GM18499 (cell line): ENCODE results near the gene EGR1.

Source experiments
- ATAC-seq: cut with Tn5 transposase; IDR thresholded peaks from one replicate; pipeline ENCODE4 v1.9.1; 2021; ENCODE audit warnings: moderate number of reproducible peaks; ENCODE audit not compliant: insufficient read depth, unreplicated experiment

EGR1 gene

DNA sequence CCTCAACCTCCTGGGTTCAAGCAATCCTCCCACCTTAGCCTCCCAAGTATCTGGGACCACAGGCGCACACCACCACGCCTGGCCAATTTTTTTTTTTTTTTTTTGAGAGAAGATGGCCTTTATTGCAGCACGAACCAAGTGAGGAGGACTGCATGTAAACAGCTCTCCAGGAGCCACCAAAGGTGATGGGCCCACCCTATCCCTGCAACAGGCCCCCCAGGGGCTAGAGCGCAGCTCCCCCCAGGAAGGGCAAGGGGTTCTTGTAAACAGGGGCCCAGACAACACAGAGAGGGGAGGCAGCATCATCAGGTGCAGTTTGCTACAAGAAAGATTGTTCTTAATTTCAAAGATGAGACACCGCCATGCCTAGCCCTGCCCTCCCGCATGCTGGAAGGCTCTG, 12.6 kb upstream of the EGR1 start:
- no peak for ATAC-seq

DNA sequence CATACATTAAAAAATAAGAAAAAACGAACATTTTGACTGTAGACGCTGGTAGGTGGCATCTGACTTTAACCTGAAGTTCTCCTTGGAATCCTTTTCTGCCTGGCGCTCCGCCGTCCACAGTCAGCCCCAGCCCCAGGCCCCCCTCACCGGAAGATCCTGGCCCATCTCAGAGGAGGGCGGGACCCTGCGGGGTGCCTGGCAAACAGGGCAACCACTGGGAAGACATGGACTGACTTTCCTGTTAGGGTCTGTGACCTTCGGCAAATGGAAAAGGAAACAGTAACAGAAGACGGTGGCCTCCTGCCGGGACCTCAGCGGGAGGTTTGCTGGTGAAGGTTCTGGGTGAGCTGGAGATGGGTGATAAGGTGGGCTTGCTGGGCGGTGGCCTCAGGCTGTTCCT, 11.7 kb upstream of the EGR1 start:
- ATAC-seq = no peak

DNA sequence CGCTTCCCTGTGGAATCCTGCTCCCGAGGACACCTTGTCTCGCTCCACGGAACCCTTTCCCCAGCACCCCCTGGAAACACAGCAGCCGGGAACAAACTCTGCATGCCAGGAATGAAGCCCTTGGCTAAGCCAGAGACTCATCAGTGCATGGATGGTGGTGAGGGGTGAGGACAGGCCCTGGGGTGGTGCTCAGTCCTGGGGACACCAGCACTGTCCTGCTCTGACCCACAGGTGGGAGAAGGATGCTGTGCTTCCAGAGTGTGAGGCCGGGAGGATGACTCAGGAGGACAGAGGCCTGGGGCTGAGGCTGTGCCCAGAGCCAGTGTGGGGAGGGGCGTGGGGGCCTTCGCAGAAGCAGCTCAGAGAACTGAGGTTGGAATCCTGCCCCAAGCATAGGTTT, 11.2 kb upstream of the EGR1 start:
- ATAC-seq = no peak

DNA sequence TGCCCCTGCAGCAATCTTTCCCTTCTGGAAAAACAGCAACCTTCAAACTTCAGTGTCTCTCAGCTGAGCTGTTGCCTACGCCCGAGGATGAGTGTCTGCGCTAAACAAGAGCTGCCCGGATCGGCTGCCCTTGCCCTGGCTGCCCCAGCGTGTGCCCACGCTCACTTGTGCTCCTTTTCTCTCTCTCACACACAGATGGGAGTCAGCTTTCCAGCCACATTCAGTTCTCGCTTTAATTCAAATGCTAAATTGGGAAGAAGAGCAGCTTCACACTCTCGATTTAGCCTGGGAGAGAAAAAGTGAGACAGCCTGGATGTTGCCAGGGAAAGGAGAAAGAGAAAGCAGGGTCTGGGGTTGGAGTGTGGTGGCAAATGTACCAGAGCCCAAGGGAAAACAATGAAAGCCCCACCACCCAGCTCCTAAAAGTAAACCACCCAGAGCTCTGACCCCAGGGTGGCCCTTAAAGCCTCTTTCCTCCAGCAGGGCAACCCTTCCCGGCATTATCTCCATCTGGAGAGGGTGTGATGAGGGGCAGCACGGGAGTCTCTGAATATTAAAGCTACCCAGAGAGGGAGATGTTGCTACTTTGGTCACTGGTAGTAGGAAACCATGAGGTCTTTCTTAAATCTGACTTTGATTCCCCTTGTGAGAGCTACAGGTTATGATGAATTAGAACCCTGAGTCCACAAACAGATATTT, 9.9 kb upstream of the EGR1 start:
- ATAC-seq = no peak

DNA sequence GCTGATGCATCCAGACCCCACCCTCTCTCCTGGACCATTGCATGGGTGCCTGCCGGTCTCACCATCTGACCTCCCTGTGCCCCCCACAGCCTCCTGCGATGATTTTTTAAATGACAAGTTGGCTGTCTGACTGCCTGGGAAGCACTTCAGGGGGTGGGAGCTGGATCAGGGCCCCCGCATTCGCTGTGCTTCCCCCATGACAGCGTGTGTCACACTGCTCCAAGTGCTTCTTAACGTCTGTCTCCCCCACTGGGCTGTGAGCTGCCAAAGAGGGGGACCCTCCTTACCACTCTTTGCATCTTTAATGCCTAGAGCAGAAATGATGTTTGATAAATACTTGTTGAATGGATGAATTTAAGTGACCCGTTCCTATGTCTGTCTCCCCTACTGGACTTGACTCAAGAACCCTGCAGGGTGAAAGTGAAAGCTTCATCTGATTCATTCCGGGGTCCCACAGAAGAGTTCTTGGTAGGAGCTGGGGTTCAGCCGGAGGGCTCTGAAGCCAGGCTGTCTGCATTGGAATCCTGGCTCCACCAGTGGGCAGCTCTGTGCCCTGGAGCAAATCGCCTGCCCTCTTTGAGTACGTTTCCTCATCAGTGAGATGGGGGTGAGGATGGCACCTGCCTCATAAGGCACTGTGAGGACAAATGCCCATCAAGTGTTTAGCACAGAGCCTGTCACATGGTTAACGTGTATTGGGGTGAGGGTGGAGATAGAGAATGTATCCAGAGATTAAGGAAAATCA, 7.6 kb upstream of the EGR1 start:
- no peak for ATAC-seq

DNA sequence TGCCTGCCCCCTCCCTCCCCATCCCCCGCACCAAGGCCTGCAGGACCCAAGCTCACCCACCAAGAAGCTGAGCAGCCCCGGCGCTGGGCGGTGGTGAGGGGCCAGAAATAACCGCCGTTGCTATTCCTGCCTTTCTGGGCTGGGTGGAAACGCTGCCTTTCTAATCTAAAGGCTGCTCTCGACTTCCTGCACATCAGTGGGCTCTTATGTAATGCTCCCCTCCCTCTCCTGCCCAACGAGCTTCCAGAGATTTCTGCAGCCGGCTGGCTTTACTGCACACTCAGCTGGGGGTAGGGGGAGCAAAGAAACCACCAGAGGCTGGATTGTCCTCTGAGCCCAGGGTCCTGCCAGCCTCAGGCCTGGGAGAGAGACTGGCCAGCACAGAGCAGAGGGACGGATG, 6.9 kb upstream of the EGR1 start:
- ATAC-seq = no peak

DNA sequence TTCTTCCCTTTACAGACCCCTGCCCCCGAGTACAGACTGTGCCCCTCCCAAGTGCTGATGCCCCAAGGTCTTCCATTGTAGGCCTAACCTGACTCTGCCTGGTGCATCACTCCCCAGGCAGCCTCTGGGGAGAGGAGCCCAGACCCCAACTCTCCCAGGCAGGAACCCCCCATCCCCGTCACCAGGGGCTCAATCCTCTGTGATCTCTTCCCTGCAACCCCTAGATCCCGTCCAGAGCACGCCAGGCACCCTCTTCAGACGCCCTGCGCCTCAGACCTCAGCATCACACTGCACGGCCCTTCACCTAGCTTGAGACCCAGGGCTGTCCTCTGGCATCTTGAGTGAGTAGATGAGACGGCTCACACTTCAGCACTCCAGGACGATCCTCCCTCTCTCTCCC, 6.4 kb upstream of the EGR1 start:
- no peak for ATAC-seq

DNA sequence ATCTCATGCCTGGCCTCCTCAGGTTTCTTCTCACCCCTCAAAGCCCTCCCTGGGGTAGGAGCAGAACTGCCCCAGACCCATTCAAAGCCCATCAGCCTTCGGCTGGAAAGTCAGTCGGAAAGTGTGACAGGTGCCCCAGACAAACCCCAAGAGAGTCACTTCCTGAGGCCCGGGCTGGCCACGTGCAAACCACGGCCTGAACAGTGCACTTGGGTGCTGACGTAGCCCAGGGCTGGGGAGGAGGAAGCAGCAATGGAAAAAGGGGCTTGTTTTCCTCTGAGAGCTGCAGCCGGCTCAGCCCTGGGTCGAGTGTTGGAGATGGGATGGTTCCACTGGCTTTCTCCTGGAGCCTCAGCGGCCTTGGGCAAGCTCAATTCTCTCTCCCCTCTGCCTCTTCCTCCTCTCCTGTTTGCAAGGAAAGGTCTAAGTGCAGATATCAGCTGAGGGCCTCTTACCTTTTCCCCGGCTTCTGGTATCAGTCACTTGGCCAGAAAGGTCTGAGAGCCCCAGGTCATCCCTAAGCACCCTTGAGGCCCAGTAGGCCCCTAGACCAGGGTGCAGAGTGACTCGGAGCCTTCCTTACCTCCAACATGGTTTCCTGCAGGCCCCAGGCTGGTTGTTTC, 5.9 kb upstream of the EGR1 start:
- ATAC-seq = no peak

DNA sequence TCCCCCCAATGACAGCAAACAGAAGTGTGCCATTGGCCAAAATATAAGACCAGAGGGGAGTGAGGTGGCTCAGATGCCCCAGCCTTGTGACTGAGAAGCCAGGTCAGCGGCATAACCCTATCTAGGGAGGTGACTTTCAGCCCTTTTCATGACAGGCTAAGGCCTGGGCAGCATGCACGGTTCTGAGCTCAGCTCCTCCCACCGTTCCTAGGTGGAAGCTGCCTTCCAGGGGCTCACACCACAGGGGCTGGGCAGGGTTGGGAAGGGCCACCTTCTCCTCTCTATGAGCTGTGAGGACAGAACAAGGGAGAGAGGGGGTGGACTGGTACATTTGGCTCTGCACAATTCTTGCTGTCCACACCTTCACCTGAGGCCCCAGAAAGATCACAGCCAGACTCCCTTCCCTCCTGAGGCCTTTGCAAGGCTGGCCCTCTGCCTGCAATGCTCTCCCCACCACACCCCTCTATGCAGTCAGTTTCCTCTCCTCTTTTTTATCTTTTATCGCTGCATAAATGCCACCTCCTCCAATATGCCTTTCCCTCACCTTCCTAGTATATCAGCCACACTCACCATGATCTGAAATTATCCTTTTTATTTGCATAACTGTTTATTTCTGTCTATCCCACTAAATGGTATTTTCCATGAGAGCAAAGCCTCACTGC, 5.1 kb upstream of the EGR1 start:
- ATAC-seq = no peak

DNA sequence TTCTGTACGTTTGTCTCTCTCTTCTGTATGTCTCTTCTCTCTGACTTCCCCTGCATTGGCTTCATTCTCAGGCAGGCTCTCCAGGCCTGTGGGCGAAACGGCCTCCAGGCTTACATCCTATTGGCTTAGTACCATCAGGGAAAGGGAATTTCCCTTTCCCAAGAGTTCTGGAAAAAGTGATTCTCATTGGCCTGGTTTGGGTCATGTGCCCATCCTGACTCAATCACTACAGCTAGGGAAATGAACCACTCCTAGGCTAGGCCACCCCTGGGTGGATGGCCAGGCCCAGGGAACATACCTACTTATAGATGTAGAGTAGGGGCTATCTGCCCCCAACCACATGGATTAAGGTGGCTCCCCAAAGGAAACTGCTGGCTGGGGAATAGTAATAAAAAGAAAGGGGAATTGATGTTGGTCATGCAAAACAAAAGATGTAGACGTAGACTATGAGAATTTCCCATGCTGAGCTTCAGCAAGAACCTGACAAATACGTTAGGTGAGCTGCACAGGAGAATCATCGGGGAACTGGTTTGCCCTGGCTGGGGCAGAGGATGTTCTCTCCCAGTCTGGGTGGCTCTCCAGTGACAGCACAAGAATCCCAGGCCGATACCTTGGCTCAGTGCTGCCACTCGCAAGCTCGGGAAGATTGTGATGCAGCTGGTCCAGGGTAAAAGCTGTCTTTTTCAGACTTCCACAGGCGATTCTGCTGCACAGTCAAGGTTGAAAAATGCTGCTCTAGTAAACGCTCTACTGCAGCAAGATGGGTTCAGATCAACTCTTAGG, 3.7 kb upstream of the EGR1 start:
- no peak for ATAC-seq

DNA sequence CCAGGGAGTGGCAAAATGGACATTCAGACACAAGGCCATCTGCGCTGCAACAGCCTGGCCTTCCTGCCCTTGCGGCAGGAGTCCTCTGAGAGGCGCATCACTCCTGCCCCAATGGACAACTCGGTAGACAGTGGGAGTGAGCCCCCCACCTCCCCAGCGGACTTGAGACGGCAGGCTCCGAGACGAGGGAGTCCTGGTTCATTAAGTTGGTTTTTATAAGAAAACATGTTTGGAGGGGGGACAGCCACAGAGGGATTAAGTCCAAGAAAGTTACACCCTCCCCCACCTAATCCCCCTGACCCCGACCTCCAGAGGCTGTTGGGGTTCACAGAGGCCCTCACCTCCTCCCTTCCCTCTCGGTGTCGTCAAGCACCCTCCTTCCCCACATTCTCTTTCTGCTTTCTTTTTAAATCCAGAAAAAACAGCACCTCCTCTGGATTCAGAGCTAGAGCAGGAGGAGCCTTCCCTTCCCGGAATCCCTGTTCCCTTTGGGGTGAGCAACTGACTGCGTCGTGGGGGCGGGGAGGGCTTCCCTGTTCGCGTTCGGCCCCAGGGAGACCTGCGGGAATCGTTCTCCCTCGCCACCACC, 1.8 kb upstream of the EGR1 start:
- ATAC-seq = no peak

DNA sequence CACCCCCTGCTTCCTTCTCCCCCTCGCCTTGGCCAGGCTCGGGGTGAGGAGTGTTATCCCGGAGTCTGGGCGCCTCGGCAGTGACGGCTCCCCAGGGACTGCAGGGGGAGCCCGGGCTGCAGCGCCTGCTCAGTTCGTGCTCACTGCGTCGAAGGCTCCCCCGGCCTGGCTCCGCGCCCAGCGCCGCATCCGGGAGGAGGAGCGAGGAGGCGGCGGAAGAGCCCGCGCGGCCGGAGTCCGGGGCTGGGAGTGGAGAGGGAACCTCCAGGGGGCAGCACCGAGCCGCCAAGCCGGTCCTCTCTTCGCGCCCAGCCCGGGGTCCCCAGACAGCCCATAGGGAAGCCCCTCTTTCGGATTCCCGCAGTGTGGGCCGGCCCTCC, 1.3 kb upstream of the EGR1 start:
- peak; percentile 26 for ATAC-seq

DNA sequence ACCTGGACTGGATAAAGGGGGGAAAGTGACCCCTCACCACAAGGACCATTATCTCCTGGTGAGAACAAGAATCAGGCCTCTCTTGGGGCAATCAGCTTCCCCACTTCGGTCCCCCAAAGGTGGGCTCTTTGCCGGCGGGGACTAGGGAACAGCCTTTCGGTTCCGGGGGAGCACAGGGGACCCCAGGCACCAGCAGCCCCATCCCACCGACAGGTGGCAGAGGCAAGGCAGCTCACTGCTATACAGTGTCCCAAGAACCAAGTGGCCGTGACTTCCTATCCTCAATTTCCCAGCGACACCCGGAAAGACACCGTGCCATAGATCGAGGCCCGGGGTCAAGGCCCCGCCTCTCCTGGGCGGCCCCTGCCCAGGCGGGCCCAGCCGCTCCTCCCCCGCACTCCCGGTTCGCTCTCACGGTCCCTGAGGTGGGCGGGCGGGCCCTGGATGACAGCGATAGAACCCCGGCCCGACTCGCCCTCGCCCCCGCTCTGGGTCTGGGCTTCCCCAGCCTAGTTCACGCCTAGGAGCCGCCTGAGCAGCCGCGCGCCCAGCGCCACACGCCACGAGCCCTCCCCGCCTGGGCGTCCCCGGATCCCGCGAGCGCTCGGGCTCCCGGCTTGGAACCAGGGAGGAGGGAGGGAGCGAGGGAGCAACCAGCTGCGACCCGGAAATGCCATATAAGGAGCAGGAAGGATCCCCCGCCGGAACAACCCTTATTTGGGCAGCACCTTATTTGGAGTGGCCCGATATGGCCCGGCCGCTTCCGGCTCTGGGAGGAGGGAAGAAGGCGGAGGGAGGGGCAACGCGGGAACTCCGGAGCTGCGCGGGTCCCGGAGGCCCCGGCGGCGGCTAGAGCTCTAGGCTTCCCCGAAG, 655 bp upstream of the EGR1 start:
- peak; percentile 69 for ATAC-seq

DNA sequence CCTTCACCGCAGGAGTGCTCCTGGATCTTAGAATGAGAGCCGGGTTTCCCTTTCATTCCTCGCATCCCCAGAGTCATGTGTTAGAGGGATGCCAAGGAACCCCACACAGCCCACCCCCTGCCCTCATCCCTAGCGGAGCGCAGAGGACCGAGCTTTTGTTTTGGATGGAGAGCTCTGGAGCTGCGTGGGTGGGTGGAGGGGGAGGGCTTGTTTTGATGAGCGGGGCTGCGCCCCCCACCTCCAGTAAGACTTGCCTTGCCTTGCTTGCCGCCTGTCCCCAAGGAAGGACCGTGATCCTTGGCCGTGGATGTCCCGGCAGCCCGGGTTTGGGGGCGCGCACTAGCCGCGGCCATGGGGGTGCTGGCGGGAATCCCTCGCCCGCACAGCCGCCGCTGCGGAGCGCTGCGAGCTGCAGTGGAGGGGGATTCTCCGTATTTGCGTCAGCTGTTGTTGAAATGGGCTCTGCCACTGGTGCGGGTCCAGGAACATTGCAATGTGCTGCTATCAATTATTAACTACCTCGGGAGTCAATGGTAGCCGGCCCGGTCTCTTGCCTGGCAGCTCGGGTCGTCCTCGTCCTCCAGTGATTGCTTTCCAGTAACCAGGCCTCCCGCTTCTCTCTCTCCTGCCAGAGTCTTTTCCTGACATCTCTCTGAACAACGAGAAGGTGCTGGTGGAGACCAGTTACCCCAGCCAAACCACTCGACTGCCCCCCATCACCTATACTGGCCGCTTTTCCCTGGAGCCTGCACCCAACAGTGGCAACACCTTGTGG, 1.0 kb downstream of the EGR1 start:
- no peak for ATAC-seq

DNA sequence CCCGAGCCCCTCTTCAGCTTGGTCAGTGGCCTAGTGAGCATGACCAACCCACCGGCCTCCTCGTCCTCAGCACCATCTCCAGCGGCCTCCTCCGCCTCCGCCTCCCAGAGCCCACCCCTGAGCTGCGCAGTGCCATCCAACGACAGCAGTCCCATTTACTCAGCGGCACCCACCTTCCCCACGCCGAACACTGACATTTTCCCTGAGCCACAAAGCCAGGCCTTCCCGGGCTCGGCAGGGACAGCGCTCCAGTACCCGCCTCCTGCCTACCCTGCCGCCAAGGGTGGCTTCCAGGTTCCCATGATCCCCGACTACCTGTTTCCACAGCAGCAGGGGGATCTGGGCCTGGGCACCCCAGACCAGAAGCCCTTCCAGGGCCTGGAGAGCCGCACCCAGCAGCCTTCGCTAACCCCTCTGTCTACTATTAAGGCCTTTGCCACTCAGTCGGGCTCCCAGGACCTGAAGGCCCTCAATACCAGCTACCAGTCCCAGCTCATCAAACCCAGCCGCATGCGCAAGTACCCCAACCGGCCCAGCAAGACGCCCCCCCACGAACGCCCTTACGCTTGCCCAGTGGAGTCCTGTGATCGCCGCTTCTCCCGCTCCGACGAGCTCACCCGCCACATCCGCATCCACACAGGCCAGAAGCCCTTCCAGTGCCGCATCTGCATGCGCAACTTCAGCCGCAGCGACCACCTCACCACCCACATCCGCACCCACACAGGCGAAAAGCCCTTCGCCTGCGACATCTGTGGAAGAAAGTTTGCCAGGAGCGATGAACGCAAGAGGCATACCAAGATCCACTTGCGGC, 1.8 kb downstream of the EGR1 start:
- ATAC-seq = no peak

DNA sequence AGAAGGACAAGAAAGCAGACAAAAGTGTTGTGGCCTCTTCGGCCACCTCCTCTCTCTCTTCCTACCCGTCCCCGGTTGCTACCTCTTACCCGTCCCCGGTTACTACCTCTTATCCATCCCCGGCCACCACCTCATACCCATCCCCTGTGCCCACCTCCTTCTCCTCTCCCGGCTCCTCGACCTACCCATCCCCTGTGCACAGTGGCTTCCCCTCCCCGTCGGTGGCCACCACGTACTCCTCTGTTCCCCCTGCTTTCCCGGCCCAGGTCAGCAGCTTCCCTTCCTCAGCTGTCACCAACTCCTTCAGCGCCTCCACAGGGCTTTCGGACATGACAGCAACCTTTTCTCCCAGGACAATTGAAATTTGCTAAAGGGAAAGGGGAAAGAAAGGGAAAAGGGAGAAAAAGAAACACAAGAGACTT, 2.4 kb downstream of the EGR1 start:
- ATAC-seq = no peak

DNA sequence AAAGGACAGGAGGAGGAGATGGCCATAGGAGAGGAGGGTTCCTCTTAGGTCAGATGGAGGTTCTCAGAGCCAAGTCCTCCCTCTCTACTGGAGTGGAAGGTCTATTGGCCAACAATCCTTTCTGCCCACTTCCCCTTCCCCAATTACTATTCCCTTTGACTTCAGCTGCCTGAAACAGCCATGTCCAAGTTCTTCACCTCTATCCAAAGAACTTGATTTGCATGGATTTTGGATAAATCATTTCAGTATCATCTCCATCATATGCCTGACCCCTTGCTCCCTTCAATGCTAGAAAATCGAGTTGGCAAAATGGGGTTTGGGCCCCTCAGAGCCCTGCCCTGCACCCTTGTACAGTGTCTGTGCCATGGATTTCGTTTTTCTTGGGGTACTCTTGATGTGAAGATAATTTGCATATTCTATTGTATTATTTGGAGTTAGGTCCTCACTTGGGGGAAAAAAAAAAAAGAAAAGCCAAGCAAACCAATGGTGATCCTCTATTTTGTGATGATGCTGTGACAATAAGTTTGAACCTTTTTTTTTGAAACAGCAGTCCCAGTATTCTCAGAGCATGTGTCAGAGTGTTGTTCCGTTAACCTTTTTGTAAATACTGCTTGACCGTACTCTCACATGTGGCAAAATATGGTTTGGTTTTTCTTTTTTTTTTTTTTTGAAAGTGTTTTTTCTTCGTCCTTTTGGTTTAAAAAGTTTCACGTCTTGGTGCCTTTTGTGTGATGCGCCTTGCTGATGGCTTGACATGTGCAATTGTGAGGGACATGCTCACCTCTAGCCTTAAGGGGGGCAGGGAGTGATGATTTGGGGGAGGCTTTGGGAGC, 3.1 kb downstream of the EGR1 start:
- no peak for ATAC-seq
